Putamen (tissue), 1 donor: Measurements from ENCODE around the gene TMPRSS5.

Experiments used
- DNase-seq: peaks from one replicate; pipeline ENCODE4 v3.0.0-alpha.2; 2016; ENCODE audit warnings: low spot score

TMPRSS5 gene

DNA sequence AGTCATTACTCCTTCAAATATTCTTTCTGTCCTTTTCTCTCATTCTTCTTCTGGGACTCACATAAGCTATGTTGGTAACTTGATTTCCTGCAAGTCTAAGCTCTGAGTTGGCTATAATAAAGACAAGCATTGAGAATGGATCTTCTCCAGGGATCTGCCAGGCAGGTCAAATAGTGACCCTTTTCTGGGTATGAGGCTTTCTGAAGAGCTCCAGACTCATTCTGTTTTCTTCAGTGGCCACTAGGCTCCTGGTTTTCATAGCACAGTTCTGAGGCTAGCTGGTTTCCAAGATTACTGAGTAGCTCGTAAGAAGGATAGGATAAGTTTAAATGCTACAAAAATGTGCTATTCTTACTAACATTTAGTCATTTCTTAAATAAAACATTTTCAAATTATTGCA is 38.3 kb downstream of the TMPRSS5 start:
- DNase-seq: no peak

DNA sequence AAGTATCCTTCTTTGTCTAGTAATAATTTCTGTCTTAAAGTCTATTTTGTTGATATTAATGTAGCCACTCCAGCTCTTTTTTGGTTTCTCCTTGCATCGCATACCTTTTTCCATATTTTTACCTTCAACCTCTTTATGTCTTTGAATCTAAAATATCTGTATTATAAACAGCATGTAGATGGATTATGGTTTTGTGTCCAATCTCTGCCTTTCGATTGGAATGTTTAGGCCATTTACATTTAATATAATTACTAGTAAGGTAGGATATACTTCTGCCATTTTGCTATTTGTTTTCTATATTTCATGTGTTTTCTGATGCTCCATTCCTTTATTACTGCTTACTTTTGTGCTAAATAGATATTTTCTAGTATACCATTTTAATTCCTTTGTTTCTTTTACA is 39.5 kb downstream of the TMPRSS5 start:
- no peak for DNase-seq

DNA sequence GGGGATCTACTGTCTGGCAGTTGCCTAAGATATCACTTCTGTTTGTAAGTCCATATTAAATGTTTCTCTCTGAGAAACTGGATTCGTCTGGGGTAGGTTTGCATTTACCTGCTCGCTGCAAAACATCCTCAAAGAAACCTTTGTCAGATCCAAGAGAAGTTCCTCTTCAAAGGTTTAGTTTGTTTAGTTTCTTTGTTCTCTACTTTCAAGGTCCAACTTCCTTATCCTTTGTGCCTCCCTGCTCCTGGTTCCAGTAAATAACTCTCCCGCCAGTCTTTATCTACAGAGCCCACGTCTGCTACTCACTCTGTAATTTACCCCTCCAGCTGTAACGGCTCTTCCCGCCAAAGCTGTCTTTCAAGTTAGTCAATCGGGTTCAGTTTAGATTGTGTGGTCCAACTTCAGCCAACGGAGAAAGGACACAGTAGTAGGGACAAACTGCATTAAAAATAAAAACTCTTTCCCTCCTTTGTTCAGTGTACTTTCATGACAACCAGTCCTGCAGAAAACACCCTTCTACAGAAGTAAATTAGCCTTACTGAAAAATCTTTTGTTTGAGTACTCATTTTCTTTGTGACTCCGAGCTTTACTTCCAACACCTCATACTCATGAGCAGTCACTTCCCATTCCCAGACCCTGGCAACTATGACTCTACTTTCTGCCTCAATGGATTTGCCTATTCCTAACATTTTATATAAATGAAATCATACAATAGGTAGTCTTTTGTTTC is 41.0 kb downstream of the TMPRSS5 start:
- DNase-seq: no peak

DNA sequence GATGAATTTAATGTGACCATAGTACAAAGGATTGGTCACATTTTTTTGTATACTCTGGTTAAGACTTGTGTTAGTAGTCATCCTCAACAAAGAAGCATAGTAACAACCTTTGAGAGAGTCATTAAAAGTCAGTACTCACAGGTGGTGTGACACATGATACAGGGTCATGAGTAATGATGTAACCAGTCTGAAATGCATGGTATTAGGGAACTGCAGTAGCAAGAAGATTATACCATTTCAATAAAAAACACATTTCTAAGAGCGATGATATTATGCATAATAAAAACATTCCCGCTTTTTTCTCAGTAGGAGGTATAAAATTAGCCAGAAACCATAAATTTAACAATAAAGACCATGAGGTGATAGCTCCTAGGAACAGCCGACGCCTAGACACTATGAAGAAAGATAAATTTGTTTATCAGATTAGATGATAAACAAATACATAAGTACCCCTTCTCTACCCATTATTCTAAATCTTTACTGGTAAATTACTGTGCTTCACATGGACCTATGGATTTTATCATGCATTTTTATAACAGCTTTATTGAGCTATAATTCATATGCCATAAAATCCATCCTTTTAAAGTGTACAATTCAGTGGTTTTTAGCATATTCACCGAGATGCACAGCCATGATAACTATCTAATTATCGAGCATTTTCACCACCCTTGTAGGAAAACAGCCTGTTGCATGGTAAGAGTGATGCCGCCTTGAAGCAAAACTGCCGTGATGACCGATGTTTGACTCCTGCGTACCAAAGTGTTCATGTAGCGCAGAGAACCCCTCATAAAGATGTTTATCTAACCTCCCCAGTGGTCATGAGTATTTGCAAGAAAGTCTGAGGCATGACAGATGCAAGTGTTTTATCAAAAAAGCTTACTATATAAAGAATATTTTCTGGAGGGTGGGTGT is 41.8 kb downstream of the TMPRSS5 start:
- DNase-seq: no peak

DNA sequence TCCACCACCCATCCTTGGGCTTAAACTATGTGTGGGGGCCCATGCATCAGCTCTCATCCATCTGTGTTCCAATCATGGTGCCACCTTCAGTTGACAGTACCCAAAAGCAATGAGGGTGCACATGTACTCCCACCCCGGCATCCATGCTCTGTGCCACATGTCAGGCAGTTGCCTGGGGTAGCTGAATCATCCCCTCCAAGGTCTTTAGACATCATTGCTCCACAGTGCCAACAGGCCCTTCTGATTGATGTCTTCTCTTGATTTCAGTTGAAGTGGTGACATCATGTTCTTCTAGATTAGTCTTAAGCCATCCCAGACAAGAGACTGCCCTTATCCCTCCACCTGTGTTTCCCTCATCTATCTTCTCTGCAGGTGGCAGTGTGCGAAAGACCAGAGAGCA is 42.5 kb downstream of the TMPRSS5 start:
- no peak for DNase-seq

DNA sequence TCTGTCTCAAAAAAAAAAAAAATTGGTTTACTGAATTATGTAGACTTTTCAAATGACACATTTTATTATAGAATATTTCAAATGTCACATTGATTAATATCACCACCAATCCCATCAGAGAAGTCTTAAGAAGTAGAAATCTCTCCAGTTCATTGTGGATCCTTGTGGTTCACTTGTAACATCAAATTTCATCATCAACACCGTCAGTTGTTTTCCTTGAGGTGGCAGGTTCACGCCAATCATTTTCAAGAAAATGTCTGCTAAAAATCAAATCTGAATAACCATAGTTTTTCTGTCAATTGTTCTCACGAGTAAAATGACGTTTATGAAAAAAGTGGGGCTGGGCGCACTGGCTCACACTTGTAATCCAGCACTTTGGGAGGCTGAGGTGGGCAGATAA is 50.3 kb downstream of the TMPRSS5 start:
- no peak for DNase-seq

DNA sequence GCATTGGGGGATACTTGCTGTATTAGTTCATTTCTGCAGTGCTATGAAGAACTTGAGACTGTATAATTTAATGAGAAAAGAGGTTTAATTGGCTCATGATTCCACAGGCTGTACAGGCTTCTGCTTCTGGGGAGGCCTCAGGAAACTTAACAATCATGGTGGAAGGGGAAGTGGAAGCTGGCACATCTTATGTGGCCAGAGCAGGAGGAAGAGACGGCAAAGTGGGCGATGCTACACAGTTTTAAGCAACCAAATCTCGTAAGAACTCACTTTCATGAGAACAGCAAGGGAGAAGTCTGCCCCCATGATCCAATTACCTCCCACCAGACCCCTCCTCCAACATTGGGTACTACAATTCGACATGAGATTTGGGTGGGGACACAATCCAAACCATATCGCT is 55.1 kb downstream of the TMPRSS5 start:
- no peak for DNase-seq

DNA sequence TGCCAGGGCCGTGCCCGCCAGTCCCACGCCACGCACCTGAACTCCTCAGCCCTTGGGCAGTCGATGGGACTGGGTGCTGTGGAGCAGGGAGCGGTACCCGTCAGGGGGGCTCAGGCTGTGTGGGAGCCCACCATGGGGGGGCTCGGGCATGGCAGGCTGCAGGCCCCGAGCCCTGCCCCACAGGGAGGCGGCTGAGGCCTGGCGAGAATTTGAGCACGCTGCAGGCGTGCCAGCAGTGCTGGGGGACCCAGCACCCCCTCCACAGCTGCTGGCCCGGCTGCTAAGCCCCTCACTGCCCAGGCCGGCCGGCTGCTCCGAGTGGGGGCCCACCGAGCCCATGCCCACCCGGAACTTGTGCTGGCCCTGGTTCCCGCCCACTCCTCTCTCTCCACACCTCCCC is 56.8 kb downstream of the TMPRSS5 start:
- no peak for DNase-seq

DNA sequence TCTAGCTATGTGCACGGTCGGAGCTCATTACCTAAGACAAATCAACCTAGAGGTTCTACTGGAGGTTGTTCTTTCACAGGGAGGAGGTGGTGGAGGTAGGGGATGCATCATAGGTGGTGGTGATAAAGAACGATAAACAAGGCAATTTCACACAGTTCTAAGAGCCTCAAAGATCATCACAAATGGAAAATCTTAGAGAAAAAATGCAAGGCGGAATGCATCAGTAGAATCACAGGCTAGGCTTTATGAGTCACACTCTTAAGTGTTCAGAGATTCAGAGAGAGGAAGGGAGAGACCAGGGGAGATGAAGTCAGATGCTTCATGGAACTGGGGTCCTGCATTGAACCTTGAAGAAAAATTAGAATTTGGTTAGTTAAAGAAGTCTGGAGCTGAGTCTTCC is 58.3 kb downstream of the TMPRSS5 start:
- no peak for DNase-seq

DNA sequence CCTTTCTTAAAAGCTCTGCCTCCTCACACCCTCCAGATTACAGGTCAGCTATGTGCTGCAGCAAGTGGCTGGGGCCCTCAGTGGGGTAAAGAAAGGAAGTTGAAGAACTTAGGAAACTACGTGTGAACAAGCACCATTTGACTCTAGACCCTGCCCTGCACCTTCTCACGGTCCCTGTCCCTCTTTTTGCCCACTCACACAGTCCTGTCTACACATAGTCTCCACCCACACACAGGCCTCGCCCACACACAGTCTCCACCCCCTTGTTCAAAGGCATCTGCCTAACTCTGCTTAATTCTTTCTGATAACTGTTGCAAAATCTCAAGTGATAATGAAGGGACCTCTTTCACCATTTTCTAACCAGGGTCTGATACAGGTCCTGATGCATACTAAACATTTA is 59.0 kb downstream of the TMPRSS5 start:
- DNase-seq: no peak

DNA sequence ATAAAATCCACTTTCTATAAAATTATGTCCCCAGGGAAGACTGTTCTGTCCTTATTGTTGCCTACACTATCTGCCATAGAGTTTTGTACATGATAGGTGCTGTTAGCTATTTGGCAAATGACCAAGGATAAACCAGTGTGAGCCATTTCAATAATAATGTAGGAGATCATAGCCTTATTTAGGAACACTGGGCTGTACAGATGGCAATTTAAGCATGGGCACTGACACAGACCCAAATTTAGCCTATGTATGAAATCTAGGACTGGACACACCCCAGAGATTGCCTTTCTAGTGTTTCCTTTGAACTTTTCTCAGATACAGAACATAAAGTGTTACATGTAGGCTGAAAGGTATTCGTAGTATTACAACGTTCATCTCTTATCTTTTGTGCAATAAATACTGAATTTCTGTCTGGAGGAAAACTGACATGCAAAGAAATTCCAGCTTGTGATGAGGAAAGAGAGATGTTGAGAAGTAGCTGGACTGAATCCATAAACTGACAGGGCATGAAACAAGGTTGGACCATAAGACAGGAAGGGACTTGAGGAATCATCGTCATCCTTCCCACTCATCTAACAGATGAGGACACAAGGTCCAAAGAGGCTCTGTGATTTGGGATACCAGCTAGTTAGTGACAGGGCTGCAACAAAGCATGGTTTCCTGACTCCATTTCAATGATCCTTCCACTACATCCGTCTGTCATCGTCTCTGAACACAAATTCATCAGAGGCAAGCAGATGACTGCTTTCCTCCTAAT is 60.3 kb downstream of the TMPRSS5 start:
- DNase-seq: no peak

DNA sequence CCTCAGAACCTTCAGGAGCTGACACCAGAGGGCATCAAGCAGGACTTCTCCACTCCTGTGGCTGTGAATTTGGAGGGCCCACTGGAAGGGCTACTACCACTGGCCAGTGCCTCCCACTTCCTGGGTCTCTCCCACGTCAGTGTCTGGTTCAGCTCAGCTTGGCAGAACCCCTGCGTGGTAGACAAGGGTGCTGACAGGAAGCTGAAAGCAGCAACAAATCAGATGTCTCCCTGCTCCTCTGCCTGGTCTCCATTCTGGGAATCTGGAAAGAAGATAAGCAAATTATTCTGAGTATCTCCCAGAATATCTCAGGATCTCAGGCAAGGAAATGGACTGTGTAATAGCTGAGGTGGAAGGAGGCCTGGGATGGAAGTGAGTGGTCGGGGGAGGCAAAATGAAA is 61.5 kb downstream of the TMPRSS5 start:
- DNase-seq: no peak

DNA sequence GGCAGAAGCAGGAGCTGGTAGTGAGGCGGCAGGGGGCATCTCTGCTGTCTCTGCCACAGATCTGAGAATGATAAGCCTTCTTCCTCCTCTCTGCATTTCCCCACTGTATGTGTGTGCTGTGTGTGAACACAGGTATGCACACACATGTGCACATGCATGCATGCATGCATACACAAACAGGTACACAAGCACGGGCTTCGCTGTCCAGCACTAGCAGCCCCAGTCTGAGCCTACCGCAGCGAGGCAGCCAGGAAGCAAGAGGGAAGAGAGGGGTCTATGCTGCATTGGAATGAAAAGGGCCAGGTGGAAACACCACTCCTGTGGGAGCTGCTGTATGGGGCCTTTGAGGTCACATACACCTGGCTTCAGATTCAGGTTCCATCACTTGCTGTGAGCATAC is 62.4 kb downstream of the TMPRSS5 start:
- no peak for DNase-seq

DNA sequence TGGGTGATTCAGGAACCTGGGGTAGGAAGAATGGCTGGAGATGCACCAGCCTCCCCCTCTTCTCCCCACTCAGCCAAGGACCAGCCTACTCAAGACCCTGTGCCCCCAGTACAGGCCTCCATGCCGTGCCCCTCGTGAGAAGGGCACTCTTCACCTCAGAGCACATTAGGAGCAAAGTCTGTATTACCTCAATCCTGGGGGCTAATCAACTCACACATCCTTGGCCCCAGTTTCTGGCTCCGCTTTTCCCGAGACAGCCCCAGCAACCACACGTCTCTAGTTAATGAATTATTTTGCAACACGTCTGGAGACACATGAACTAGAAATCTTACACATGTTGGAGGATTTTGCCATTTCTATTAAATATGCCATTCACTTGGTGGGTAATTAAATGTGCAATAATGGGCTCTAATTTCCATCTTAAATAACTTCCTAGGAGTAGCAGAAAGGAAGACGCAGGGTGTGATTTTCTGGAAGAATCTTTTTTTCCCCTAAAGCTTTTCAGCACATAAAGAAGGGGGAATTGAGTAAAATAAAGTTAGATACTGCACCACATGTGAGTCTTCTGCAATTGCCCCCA is 63.0 kb downstream of the TMPRSS5 start:
- DNase-seq: no peak

DNA sequence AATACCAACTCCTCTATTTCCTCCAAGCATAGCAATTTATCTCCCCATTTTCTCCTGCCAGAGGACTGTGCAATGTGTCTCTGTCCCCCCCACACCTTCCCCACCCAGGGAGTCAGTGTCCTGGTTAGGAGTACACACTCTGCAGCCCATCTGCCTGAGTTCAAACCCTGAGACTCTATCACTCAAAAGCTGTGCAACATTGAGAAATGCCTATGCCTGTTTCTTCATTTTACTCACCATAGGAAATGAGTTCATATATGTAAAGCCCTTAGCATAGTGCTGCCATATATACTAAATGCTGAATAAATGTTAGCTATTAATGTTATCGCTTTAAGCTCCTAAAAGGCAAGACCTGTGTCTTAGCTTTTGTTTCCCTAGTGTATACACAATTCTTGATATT is 64.0 kb downstream of the TMPRSS5 start:
- DNase-seq: no peak

DNA sequence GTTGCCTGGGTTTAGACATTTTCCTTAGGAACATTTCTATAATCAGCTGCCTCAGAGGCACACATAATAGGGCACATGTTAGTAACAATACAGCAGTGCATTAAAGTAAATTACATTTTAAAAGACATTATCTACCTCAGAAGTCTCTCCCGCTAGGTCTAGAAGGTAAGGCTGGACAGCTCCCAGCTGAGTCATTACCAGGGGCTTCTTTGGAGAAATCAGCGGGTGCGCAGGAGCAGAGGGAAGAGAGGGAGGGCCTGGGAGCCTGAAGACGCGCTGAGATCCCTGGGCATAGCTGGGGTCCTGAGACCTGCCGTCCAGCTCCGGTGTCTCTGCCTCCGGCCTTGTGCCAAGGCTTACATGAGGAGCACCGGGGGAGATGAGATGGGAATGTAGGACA is 67.7 kb downstream of the TMPRSS5 start:
- DNase-seq: no peak

DNA sequence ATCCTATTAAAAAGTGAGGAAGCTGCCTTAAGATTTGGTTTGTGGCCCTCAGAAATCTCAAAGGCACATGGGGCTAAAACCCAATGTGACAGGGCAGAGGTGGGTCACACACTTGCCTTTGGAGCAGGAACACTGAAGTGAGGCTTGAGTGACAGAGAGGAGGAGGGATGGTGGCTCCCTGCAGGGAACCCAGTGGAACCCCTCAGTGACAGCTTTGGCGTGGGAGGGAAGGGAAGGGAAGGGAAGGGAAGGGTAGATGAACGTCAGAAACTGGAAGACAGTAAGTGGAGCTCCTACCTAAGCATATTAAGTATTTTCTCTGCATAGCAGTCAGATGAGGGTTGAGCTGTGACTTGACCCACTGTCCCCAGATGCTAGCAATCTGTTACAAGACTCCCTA is 68.5 kb downstream of the TMPRSS5 start:
- peak; percentile 66 for DNase-seq
